NCI-H82 treated with DMSO at 0.1 percent for 48 hours (cell line): ENCODE measurements around the gene CPN1.
"Not testable (repeated sequence)": the region's sequence is repeated elsewhere in the genome, so short reads cannot be mapped to it uniquely, and the experiment has no call there.

Source experiments
- DNase-seq: peaks from one replicate; lab custom pipeline; 2025; ENCODE audit not compliant: unreplicated experiment; lab: John Stamatoyannopoulos, UW

The CPN1 gene

DNA sequence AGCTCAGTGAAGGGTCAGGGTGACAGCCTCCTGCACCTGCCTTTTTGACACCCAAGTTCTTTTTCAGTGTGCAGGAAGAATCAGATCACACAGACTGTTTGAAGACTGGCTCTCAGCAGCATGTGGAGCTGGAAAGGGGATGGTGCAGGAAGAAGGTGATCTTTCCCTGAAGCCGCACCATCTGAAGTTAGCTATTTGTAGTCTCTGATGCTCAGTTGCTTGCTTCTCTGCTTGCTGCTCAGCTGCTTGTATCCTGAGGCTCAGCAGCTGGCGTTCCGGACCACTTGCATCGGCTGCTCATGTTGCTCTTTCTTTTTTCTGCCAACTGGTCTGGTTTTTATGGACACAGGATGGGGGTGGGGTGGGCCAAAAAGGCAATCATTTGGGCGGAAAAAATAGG is 56.1 kb downstream of the CPN1 start:
- DNase-seq = no peak

DNA sequence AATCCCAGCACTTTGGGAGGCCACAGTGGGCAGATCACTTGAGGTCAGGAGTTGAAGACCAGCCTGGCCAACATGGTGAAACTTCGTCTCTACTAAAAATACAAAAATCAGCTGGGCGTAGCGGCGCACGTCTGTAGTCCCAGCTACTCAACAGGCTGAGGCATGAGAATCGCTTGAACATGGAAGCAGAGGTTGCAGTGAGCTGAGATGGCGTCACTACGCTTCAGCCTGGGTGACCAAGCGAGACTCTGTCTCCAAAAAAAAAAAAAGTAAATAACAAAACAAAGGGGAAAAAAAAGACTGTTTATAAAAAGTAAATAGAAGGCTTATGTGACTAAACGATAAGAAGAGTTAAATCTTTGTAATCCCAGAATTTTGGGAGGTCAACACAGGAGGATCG is 56.9 kb downstream of the CPN1 start:
- no peak for DNase-seq

DNA sequence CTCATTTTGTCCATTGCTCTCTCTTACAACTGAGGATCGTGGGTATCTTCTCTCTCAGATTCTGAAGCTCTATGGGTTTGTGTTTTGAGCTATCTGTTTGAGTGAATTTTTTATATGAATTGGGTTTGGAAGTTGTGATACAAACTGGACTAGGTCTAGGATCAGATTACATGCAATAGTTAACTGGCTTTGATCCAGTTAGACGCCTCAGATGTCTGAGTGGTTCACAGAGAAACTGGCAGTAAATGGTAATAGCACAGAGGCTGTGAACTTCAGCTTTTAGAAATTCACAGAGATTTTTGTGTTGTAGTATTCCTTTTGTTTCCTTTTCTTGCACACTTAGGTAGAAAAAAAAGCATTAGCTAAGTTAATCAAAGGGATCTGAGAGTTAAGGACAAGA is 59.3 kb downstream of the CPN1 start:
- no peak for DNase-seq

DNA sequence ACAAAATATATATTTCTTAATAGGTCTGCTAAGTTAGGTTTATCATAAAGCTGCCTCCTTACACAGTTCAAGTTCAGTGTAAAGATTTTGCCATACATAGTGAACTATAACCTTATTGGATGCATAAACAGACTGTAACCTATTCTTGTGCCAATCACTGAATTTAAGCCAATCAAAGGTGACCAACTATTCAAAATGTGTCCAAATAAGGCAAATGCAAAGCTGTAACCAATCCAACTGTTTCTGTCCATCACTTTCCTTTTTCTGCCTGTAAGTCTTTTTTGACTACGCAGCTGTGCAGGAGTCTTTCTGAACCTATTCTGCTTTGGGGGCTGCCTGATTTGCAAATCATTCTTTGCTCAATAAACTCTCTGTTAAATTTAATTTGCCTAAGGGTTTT is 60.3 kb downstream of the CPN1 start:
- no peak for DNase-seq

DNA sequence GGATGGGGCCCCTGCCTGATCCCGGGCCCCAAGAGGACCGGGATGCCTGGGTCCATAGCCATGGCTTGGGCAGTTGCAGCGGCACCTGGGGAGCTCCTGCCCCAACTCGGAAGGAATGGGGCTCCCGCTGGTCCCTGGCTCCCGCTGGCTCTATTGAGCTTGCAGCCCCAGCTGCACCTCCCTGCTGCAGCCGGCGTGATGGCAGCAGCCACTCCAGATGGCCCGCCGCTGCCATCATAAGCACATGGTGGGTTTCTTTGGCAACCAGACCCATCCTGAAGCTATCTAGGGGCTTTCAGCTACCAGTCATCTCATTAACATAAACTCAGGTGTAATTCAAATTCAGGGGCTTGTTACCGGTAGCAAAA is 60.8 kb downstream of the CPN1 start:
- peak; percentile 3 for DNase-seq

DNA sequence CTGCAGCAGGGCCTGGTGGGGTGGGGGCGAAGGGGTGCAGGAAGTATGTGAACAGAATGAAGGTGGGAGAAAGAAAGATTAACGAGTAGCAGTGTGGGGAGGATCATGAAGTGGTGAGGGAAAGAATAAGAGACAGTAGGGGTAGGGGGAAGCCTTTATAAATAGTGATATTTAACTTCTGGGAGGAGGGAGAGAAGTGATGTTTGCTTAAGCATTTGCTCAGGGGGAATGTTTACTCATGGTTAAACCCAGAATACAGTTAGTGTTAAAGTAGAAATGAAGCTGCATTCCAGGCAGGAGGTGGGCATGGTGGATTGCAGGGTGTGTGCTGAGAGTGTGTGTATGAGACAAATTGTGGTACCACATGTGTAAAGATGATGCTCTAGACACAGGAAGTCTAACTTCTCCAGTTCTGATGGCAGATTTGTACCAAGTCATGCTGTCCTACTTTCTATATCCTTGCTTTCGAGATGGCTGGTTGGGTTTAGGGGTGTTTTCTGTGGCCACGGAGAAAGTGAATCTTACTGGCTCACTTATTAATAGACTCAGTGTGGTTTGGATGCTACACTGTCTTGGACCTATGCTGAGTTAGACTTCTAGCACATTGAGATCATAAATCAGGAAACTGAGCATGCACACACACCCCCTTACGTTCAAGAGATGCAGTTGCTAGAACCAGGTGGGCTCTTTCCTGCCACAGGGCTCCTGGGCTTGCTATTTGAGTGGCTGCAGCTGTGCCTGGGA is 61.4 kb downstream of the CPN1 start:
- DNase-seq = no peak

DNA sequence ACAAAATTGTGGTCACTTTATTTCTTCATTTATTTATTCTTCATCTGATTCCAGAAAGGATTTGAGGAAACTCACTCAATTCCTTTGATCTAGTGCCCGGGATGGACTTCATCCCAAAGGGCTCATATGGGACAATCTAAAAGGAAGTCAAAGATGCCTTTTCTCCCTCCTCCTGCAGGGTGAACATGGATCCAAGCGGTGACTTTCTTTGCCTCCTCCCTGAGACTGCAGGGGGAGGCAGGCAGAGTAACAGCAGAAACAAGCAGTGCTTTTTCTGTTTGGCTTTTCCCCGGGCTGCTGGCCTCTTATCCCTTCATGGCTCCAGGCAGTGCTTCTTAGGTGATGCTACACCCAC is 61.9 kb downstream of the CPN1 start:
- DNase-seq = no peak

DNA sequence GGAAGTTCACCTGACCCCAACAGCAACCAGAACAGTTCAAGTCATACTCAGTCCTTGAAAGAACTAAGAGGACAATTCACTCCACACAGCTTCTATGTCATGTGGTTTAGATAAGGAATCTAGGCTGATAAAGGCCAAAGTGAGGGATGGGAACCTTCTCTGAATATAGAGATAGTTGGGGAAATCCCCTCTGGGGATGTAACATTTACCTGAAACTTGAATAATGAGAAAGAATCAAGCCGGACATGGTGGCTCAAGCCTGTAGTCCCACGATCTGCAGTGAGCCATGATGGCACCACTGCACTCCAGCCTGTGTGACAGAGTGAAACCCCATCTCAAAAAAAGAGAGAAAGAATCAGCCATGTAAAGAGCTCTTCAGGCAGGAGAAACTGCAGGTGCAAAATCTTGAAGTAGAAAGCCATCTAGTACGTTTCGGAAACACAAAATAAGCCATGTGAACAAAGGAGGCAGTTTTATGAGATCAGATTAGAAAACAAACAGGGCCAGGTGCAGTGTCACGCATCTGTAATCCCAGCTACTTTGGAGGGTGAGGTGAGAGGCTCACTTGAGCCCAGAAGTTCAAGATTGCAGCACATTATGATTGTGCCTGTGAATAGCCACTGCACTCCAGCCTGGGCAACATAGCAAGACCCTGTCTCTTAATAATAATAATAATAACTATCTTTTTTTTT is 67.5 kb downstream of the CPN1 start:
- DNase-seq = no peak

DNA sequence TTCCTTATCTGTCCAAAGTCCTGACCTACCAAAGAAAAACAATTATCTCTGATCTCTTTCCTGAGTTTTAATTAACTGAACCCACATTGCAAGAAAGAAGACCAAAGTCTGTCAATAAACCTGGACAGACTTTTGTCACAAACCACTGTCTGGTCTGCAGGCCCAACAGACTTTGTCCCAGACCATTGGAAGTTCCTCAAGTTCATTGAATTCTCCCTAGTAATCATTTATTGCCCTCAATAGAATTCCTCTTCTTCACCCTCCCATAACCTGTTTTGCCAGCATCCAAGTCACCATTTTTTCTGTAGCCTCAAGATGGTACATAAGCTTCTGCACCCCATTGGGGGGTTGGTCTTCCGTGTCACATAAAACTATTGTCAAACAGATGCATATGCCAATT is 68.0 kb downstream of the CPN1 start:
- no peak for DNase-seq

DNA sequence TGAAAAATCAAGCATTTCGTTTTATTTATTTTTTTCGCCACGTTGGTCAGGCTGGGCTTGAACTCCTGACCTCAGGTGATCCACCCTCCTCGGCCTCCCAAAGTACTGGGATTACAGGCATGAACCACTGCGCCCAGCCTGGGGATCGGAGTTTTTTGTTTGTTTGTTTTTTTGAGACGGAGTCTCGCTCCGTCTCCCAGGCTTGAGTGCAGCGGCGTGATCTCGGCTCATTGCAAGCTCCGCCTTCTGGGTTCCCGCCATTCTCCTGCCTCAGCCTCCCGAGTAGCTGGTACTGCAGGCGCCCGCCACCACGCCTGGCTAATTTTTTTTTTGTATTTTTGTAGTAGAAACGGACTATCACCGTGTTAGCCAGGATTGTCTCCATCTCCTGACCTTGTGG is 69.8 kb downstream of the CPN1 start:
- DNase-seq = not testable (repeated sequence)

DNA sequence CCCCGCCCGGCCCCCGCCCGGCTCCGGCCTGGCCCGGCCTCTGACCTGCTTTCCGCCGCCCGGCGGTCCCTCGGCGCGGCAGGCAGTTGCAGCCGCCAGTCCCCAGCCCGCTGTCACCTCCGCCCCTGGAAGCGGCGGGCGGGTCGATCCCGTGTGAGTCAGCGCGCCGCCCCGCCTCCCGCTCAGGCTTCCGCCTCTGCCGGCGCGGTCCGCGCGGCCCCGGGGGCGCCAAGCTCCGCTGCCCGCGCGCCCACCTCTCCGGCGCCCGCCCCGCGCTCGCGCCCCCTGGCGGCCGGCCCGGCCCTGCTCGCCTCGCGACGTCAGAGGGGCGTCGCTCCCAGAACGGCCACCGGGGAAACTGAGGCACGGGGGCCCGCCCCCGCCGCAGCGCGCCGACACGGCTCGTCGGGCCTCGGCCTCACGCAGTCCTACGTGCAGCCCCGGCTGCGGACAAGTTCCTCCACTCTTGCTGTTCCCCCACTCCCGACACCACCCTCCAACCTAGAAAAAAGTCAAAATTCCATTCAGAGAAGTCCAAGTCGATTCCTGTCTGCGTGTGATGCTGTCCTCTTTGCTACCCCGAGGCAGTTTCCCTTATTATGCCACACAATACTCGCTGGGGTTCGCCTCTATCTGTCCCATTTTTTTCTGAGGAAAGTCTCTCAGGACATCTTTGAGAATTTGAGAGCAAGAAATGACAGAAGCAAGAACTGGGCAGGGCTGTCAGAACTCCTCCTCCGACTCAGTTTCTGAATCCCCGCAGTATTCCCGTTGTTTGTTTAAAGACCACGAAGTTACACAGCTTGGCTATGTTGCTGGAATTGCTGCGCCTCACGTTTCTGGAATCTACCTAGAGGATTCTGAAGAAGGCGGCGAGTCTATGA is 71.6 kb downstream of the CPN1 start, which contains the start of gene DNMBP:
TSS of gene DNMBP (minus strand) at position 155 of the 884 bp plus-strand sequence. CDS start 37,823 bp downstream, outside the sequence.
- peak; percentile 21 for DNase-seq

DNA sequence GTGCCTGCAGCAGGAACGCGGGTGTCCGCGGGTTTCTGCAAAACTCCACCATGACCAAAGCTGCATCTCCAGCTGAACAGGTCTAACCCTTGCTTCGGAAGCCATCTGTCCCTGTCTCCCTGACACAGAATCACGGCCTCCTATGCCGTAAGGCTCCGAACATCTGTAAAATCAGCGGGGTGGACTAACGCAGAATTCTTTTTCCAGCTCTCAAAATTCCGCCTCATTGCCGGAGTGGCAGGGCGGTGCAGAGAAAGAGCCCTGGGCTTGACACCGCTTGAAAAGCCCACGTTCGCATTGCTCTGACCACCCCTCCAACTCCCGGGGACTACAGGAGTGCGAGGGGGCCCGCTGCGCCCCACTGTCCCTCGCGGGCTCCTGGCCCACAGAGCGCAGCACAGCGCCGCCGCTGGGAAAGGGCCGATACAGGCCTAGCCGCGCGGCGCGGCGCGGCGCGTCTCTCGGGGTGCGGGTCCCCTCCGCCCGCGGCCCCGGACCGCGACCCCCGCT is 72.3 kb downstream of the CPN1 start:
- no peak for DNase-seq

DNA sequence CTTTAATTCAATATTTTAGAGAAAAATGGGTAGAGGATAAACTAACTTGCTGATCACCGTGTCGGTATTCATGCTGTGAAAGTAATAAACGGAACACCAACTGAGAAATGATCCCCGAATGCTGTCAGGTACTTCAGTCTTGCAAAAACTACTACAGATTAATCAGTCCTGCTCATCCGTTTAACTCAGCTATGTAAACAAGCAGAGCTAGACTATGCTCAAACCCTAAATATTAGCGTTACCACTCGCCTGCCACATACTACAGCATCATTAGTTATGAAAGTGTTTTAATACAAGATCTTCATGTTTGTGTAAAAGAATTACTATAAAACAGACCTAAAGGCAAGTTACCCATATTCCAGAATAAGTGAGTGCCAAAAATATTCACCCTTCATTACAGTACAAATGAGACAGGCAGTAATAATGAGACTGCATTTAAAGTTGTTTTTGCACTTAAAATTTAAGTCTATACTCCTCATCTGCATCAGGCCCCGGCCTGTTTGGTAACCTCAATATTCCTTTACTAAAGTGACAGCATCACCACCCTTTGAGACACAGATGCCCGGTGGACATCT is 72.9 kb downstream of the CPN1 start:
- no peak for DNase-seq

DNA sequence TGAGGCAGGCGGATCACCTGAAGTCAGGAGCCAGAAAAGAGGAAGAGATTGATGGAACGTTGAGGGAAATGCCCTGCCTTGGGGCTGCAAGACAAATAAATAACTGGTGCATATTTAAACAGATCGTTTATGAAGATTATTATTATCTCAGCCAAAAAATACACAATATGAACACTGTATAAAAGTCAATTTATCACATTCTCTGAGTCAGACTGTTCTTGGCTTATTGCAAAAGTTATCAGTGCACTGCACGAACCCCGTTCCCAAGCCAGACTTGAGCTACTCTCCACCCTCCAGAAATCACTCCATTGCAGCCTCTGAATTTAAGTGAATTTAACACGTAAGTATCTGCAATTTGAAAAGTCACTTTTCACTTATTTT is 73.5 kb downstream of the CPN1 start:
- no peak for DNase-seq

DNA sequence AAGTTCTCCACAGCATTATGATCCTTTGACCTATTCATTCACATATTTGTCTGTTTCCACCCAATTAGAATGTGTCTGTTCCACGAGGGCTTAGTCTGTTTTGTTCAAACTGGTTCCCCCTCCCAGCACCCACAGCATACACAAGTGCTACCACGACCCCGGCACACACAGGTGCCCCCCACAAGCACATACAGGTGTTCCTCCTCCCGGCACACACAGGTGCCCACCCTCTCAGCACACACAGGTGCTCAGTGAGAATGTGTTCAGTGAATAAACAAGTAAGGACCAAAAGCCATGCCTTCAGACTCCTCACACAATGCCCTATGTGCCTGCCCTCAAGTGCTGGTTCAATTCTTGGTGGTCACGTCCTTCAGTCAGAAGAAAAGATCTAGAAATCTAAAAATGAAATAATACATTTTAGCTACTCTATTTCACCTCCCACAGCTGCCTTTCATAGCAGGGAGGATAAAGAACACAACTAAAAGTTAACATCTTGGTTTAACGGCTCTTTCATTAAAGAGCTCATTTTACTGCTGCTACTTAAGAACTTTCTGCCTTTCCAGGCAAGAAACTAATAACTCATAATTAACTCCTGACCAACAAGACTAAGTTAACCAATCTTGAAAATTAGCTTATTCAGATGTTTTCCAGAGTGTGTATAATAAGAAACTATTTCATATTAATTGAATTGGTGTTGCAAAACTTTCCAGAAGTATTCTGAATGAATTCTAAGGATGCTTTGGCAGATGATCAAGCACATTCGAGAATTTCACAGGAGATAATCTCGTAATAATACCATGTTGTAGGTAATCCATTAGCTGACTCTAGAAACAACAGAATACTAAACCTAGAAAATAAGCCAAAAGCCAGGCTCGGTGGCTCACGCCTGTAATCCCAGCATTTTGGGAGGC is 74.2 kb downstream of the CPN1 start:
- DNase-seq = no peak

DNA sequence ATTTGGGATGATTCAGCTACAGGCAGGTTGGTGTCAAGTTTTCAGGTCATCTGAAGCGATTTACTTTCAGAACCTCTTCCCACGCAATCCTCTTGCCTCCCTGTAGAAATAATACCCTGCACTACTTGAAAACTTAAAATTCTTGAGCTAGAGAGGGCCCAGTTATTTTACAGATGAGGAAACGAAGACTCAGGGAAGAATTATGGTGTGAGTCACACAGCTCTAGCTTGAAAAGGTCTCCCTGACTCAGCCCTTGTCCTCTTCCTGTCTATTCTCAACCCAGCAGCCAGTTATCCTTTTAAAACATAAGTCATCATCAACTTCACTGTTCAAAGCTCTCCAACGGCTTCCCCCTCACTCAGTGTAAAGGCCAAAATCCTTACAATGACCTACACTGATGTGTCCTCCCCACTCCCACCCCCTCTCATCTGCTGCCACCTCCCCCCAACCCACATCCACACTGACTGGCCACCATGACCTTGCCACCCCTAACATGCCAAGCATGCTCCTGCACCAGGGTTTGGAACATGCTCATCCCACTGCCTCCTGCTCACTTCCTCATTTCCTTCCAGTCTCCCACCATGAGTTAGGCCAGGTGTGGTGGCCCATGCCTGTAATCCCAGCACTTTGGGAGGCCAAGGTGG is 75.3 kb downstream of the CPN1 start:
- DNase-seq = no peak

DNA sequence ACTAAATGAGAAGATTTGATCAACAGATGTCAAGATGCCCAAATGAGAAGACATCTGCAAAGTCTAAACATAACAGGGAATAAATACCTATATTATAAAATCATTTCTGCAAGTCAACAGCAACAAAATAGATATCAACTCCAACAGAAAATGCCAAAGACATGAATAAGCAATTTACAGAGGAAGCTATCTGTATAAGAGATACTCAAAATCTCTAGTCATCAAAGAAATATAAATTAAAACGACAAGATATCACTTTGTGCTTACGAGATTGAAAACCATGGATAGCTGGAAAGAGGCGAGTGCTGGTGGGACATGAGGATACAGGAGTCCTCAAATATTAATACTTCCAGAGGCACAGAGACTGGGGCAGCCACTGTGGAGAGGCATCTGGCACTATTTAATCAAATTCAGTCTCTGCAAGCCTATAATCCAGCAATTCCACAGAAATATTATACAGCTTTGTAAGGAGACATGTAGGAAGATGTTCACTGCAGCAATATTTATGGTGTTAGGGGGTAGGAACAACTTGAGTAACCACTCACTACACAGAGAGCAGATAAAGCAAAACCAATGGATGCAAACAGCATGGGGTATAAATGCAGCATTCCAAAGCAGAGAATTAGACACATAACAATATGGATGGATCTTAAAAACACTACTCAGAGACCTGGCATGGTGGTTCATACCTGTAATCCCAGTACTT is 76.7 kb downstream of the CPN1 start:
- DNase-seq = no peak

DNA sequence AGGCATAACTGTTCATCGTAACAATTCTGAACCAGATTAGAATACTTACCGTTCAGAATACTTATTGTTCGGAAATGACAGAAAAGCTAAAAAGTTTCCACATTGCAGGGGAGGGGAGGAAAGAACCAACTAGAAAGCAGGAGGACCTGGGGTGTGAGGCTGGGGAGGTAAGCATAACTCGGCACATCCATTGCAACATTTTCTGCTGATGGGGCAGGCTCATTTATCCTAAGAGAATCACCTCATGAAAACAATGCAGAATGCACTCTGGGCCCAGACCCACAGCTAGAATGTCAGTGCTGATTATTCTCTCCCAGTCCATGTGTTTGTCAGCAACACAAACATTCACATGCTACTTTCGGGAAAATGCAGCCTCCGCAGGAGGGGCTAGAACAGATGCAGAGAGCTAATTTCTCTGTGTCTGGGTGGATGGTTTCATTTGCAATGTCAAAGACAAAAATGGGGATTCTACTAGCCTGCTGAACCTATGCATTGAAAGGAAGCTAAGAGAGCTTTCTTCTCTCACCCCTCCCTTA is 81.5 kb downstream of the CPN1 start:
- no peak for DNase-seq
